HFFc6 (cell line): ENCODE results near the gene TLCD3A. TPM values are rescaled to one million over a fixed set of nuclear protein-coding genes. Genes with fewer than 3 reads are reported as not detected.

Source experiments
- DNase-seq: peaks from one replicate; pipeline ENCODE4 v3.0.0-alpha.2; 2018
- H3K27ac Mint-ChIP-seq: 2 replicates; pipeline ENCODE4 v1.8.0; 2020; ENCODE audit warnings: mild to moderate bottlenecking, mixed read lengths
- H3K27me3 Mint-ChIP-seq: 2 replicates; pipeline ENCODE4 v1.8.0; 2021; ENCODE audit warnings: mild to moderate bottlenecking, moderate library complexity, mixed read lengths; ENCODE audit not compliant: insufficient read depth
- H3K36me3 Mint-ChIP-seq: 2 replicates; pipeline ENCODE4 v1.8.0; 2021; ENCODE audit warnings: low read depth, mixed read lengths
- H3K4me1 Mint-ChIP-seq: 2 replicates; pipeline ENCODE4 v1.8.0; 2020; ENCODE audit warnings: low read depth, mixed read lengths
- H3K4me3 Mint-ChIP-seq: 2 replicates; pipeline ENCODE4 v1.8.0; 2020; ENCODE audit warnings: mild to moderate bottlenecking, moderate library complexity, mixed read lengths
- H3K9me3 Mint-ChIP-seq: 2 replicates; pipeline ENCODE4 v1.8.0; 2020; ENCODE audit warnings: mild to moderate bottlenecking, mixed read lengths
- CTCF ChIP-seq: fragments of 200-600 bp; sonication (generic); IDR thresholded peaks from 2 replicates; pipeline ENCODE4 v1.5.0; 2021; ENCODE audit warnings: antibody characterized with exemption, mild to moderate bottlenecking
- total RNA-seq, 6 experiments: library from RNA; stranded (reverse); fragmentation: NEBNext Ultra II Directional; extraction: Animal tissue kit (Norgen Biotek cat#: 25700); gene quantifications; 2 replicates in 1 of 6; 3 replicates in 5 of 6; pipeline ENCODE4 v1.2.3, GENCODE V29; 2021

TLCD3A gene
- total RNA-seq, 6 experiments from 2014 or later, result 28.2 to 35.8 (median 34.5) TPM

- Mint-ChIP-seq H3K27me3 (no peaks in the 10 kb centered on the region), H3K27ac (peak overlapping the region; percentile 67), H3K4me3 (no peak overlapping the region), H3K36me3 (peaks cover 10% of the 10 kb centered on the region), H3K4me1 (peaks cover 39% of the 10 kb centered on the region), H3K9me3 (no peaks in the 10 kb centered on the region)
- DNase-seq, result no peak
- TF ChIP-seq CTCF, result no peak
Measured at GRCh38 chr17:703081-703875, 29.1 kb upstream of the TLCD3A start.

DNA sequence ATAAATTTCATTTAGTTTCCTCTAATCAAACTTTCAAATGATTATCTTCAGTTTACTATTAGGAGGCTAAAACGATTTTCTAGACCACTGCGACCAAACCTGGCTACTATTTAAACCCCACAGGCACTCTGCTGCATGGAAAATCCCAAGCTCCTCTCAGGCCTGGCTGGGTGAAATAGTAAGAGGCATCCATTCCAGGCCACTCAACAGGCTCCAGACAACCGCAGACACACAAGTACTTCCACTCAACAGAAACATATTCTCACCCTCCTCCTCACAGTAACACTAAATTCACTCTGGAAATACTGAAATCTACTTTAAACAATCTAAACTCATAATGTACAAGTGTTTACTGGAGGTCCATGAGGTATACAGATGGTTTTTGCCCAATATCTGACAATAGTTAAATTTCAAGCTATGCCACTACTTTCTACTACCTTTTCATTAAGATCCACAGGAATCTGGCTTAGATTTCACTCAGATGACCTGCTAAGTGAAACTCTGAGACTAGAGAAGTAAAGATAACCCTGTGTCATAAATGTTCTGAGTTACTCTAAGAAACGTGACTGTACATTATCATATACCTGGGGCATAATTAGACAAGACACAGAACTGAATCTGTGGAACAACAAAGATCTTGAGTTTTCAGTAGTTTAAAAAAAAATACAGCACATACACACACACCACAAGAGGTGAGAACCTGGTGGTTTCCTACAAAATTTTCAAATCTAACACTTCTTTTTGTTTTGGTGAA, 28.1 kb upstream of the TLCD3A start:
- Mint-ChIP-seq H3K27ac (peak overlapping the region; percentile 67), H3K27me3 (no peaks in the 10 kb centered on the region), H3K4me3 (no peak overlapping the region), H3K36me3 (peaks cover 15% of the 10 kb centered on the region), H3K9me3 (no peaks in the 10 kb centered on the region), H3K4me1 (peaks cover 39% of the 10 kb centered on the region)
- TF ChIP-seq CTCF, result no peak
- no peak for DNase-seq

DNA sequence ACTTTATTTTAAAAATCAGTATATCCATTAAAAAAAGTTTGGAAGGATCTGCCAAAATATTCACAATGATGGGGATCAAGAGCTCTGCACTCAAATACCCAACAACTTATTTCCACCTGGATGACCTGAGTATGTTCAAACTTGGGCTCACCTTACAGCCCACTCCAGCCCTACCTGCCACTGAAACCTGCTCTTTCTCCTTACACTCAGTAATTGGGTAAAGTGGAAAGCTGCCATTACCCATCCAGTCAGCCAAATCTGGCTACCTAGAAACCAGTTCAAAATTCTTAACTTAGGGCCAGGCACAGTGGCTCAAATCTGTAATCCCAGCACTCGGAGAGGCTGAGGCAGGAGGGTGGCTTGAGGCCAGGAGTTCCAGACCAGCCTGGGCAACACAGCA, 27.4 kb upstream of the TLCD3A start:
- Mint-ChIP-seq H3K36me3 (peaks cover 20% of the 10 kb centered on the region), H3K4me1 (peaks cover 35% of the 10 kb centered on the region), H3K27ac (peak overlapping the region; percentile 67), H3K27me3 (no peaks in the 10 kb centered on the region), H3K9me3 (no peaks in the 10 kb centered on the region), H3K4me3 (no peak overlapping the region)
- DNase-seq, result no peak
- no peak for TF ChIP-seq CTCF

DNA sequence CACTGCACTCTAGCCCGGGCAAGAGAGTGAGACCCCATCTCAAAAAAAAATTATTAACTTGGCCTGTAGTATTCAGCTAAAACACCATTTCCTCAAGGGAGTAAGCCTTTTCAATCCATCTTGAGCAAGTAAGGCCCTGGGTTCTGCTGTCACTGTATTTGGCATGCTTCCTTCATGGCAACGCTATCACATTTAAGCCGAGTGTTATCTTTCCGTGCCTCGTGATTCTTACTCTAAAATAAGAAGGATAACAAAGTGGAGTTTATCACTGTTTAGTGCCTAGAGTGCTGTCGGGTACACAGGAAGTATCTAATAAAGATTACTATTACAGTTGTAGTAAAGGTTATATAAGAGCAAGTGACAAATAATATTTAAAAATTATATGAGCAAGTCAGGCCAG, 26.5 kb upstream of the TLCD3A start:
- H3K27ac Mint-ChIP-seq, result no peak overlapping the region
- DNase-seq, result no peak

GRCh38 chr17:708132-708531, 24.3 kb upstream of the TLCD3A start:
- Mint-ChIP-seq H3K4me3 (no peak overlapping the region), H3K36me3 (peaks cover 19% of the 10 kb centered on the region)
- no peak for DNase-seq

More for the DNA sequence above, 26.5 kb upstream of the TLCD3A start:
- Mint-ChIP-seq H3K27me3 (no peaks in the 10 kb centered on the region), H3K4me1 (peaks cover 30% of the 10 kb centered on the region), H3K9me3 (no peaks in the 10 kb centered on the region), H3K36me3 (peaks cover 20% of the 10 kb centered on the region), H3K4me3 (no peak overlapping the region)
- no peak for TF ChIP-seq CTCF

More at GRCh38 chr17:708132-708531, 24.3 kb upstream of the TLCD3A start:
- no peaks in the 10 kb centered on the region for H3K9me3 Mint-ChIP-seq
- peaks cover 32% of the 10 kb centered on the region for H3K4me1 Mint-ChIP-seq
- H3K27me3 Mint-ChIP-seq, result no peaks in the 10 kb centered on the region
- TF ChIP-seq CTCF, result no peak
- no peak overlapping the region for H3K27ac Mint-ChIP-seq
